Effector CD8-positive, alpha-beta T cell (primary cell): ENCODE data around the gene PSMD5.

ENCODE experiments used
- DNase-seq: peaks from one replicate; lab custom pipeline; 2025; lab: John Stamatoyannopoulos, UW
- total RNA-seq, 4 experiments: gene quantifications; one replicate each; lab custom pipeline; 2026; lab: John Stamatoyannopoulos, UW

Gene PSMD5
- 37.3 to 51.0 (median 41.6) reads per million in 4 experiments for total RNA-seq

GRCh38 chr9:120842685-120843485 is at the start of gene PSMD5:
Gene PSMD5 (minus strand): TSS chr9:120842922. CDS start chr9:120842909, 13 bp downstream.
- peak; percentile 96 for DNase-seq

GRCh38 chr9:120891884-120892747 is 49.4 kb upstream of the PSMD5 start:
- DNase-seq = no peak

GRCh38 chr9:120891245-120891883 is 48.6 kb upstream of the PSMD5 start:
- DNase-seq = no peak

GRCh38 chr9:120890320-120891244 is 47.9 kb upstream of the PSMD5 start:
- no peak for DNase-seq

- no peak for DNase-seq
These were observed 47.0 kb upstream of the PSMD5 start for GRCh38 chr9:120889606-120890271.

- DNase-seq = no peak
These were observed 45.9 kb upstream of the PSMD5 start for GRCh38 chr9:120888626-120889025.

- DNase-seq = no peak
These were observed 43.8 kb upstream of the PSMD5 start for GRCh38 chr9:120886490-120886967.

- DNase-seq = no peak
These were observed 43.2 kb upstream of the PSMD5 start for GRCh38 chr9:120885958-120886357.

- DNase-seq = no peak
These were observed 42.7 kb upstream of the PSMD5 start for GRCh38 chr9:120885457-120885856.

GRCh38 chr9:120883608-120883996 is 40.9 kb upstream of the PSMD5 start:
- DNase-seq = no peak

- DNase-seq = no peak
These were observed 40.3 kb upstream of the PSMD5 start for GRCh38 chr9:120882935-120883607.

- no peak for DNase-seq
These were observed 36.7 kb upstream of the PSMD5 start for GRCh38 chr9:120879446-120879845.

- DNase-seq = no peak
These were observed 35.7 kb upstream of the PSMD5 start for GRCh38 chr9:120878188-120879130.

GRCh38 chr9:120877276-120878034 is 34.7 kb upstream of the PSMD5 start:
- peak; percentile 33 for DNase-seq

- DNase-seq = no peak
These were observed 34.1 kb upstream of the PSMD5 start, which contains the start of gene PHF19 for GRCh38 chr9:120876842-120877240. Gene PHF19 (minus strand): TSS chr9:120877188. CDS start chr9:120874741, 2,447 bp downstream.

GRCh38 chr9:120875954-120876841 is 33.5 kb upstream of the PSMD5 start:
- DNase-seq = peak; percentile 63

- no peak for DNase-seq
These were observed 32.9 kb upstream of the PSMD5 start for GRCh38 chr9:120875643-120875953.
